Stimulated activated CD8-positive, alpha-beta memory T cell treated with anti-CD3 and anti-CD28 coated beads, Interleukin-12 subunit alpha, Interleukin-12 subunit beta, amount 100 ng/mL, for 4 hours (primary cell): ENCODE measurements around the gene RAB18.
"Not testable (repeated sequence)": the region's sequence is repeated elsewhere in the genome, so short reads cannot be mapped to it uniquely, and the experiment has no call there.

ENCODE experiments used
- DNase-seq: peaks from one replicate; pipeline ENCODE4 v3.0.0-alpha.2; 2020; ENCODE audit warnings: low read depth

Gene RAB18

GRCh38 chr10:27547047-27547446 lies 42.9 kb downstream of the RAB18 start:
- DNase-seq = no peak

GRCh38 chr10:27547482-27547881 lies 43.4 kb downstream of the RAB18 start:
- DNase-seq = no peak

GRCh38 chr10:27550823-27551222 lies 46.7 kb downstream of the RAB18 start:
- DNase-seq = no peak

GRCh38 chr10:27558612-27559020 lies 54.5 kb downstream of the RAB18 start:
- no peak for DNase-seq

GRCh38 chr10:27561334-27561733 lies 57.2 kb downstream of the RAB18 start:
- DNase-seq = no peak

GRCh38 chr10:27564398-27564797 lies 60.3 kb downstream of the RAB18 start:
- DNase-seq = no peak

- DNase-seq = no peak
These were observed 60.8 kb downstream of the RAB18 start for GRCh38 chr10:27564880-27565279.

- DNase-seq = no peak
These were observed 64.4 kb downstream of the RAB18 start for GRCh38 chr10:27568196-27569175.

GRCh38 chr10:27569946-27570345 lies 65.8 kb downstream of the RAB18 start:
- no peak for DNase-seq

GRCh38 chr10:27577038-27577437 lies 72.9 kb downstream of the RAB18 start:
- not testable (repeated sequence) for DNase-seq

- no peak for DNase-seq
These were observed 74.2 kb downstream of the RAB18 start for GRCh38 chr10:27578316-27578715.

GRCh38 chr10:27581225-27581624 lies 77.1 kb downstream of the RAB18 start:
- no peak for DNase-seq

GRCh38 chr10:27584302-27584701 lies 80.2 kb downstream of the RAB18 start:
- no peak for DNase-seq
